Thyroid gland (tissue), 4 donors: ENCODE measurements around the gene ENTPD6.

Experiments
- POLR2A ChIP-seq, 2 donors: fragments of 450-650 bp; IDR thresholded peaks; one replicate each; pipeline ENCODE4 v1.6.1; 2017; ENCODE audit warnings: antibody characterized with exemption in 2 of 2, mild to moderate bottlenecking in 2 of 2, moderate library complexity in 1 of 2
- TF ChIP-seq, protein P1 (sequence below), 6 experiments: fragments of 200-600 bp in 3 of 6; fragments of 450-650 bp in 3 of 6; sonication (generic) in 3 of 6; IDR thresholded peaks; one replicate each; pipeline ENCODE4 v1.5.1; 2016 to 2019; ENCODE audit warnings: antibody characterized with exemption in 6 of 6, mild to moderate bottlenecking in 2 of 6, inconsistent platforms in 1 of 6, moderate library complexity in 1 of 6

DNA sequence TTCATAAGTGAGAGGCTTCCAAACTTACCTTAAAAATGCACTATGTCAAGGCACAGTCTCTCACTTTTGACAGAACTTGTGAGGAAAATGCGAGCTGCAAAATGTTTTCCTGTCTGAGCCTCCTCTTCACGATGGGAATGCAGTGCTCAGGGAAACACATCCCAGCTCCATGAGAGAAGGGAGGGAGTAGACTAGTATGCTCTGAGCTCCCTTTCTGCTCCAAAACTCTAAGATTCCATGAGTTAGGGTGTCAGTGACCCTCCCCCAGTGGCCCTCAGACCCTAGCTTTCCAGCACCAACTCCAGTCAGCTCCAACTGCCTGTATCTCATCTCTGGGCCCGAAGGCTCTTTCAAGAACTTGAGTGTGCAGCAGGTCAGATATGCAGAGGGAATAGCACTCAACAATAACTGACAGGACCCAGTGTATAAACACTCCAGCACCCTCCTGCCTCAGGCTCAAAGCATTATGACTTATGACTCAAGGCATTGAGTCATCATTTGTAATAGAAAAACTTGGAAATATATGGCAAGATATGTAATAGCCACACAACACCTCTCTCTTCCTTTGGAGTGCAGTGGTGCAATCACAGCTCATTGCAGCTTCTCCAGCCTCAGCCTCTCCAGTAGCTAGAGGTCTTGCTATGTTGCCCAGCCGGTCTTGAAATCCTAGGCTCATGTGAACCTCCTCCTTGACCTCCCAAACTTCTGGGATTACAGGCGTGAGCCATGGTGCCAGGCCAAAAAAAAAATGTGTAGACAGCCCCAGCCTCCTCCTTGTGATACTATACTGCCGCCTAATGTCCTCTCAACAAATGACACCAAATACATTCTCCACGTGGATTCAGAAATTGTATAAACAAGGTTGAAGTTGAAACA lies 16.7 kb upstream of the ENTPD6 start:
- no peak for TF ChIP-seq POLR2A (IDR thresholded peaks at IDR 0.05)
- TF ChIP-seq, protein P1, sequence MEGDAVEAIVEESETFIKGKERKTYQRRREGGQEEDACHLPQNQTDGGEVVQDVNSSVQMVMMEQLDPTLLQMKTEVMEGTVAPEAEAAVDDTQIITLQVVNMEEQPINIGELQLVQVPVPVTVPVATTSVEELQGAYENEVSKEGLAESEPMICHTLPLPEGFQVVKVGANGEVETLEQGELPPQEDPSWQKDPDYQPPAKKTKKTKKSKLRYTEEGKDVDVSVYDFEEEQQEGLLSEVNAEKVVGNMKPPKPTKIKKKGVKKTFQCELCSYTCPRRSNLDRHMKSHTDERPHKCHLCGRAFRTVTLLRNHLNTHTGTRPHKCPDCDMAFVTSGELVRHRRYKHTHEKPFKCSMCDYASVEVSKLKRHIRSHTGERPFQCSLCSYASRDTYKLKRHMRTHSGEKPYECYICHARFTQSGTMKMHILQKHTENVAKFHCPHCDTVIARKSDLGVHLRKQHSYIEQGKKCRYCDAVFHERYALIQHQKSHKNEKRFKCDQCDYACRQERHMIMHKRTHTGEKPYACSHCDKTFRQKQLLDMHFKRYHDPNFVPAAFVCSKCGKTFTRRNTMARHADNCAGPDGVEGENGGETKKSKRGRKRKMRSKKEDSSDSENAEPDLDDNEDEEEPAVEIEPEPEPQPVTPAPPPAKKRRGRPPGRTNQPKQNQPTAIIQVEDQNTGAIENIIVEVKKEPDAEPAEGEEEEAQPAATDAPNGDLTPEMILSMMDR (IDR thresholded peaks at IDR 0.05): peak; percentile 37 to 98 (median 87)
